Body of pancreas (tissue), 4 donors: ENCODE results near the gene SPATA13.
"Not testable (repeated sequence)": the region's sequence is repeated elsewhere in the genome, so short reads cannot be mapped to it uniquely, and the experiment has no call there.

ENCODE experiments used
- POLR2A ChIP-seq, 3 donors: fragments of 450-650 bp; IDR thresholded peaks; one replicate each; pipeline ENCODE4 v1.6.1; 2016; ENCODE audit warnings: antibody characterized with exemption in 3 of 3, mild to moderate bottlenecking in 2 of 3
- TF ChIP-seq, protein P1 (sequence below), 7 experiments: fragments of 450-650 bp in 4 of 7; fragments of 200-600 bp in 3 of 7; sonication (generic) in 3 of 7; IDR thresholded peaks; one replicate each; pipeline ENCODE4 v1.5.1; 2016 to 2019; ENCODE audit warnings: antibody characterized with exemption in 7 of 7

DNA sequence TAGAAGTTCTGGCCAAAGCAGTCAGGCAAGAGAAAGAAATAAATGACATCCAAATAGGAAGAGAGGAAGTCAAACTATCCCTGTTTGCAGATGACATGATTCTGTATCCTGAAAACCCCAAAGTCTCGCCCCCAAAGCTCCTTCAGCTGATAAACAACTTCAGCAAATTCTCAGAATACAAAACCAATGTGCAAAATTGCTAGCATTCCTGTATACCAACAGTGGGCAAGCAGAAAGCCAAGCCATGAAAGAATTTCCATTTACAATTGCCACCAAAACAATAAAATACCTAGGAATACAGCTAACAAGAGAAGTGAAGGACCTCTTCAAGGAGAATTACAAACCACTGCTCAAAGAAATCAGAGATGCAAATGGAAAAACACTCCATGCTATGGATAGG is 44.6 kb downstream of the SPATA13 start:
- TF ChIP-seq POLR2A (IDR thresholded peaks at IDR 0.05): not testable (repeated sequence)
- TF ChIP-seq, protein P1, sequence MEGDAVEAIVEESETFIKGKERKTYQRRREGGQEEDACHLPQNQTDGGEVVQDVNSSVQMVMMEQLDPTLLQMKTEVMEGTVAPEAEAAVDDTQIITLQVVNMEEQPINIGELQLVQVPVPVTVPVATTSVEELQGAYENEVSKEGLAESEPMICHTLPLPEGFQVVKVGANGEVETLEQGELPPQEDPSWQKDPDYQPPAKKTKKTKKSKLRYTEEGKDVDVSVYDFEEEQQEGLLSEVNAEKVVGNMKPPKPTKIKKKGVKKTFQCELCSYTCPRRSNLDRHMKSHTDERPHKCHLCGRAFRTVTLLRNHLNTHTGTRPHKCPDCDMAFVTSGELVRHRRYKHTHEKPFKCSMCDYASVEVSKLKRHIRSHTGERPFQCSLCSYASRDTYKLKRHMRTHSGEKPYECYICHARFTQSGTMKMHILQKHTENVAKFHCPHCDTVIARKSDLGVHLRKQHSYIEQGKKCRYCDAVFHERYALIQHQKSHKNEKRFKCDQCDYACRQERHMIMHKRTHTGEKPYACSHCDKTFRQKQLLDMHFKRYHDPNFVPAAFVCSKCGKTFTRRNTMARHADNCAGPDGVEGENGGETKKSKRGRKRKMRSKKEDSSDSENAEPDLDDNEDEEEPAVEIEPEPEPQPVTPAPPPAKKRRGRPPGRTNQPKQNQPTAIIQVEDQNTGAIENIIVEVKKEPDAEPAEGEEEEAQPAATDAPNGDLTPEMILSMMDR (IDR thresholded peaks at IDR 0.05): not testable (repeated sequence)
